HFF-Myc (cell line): ENCODE measurements around the gene CHSY1.

Experiments used
- DNase-seq: peaks from one replicate; pipeline ENCODE4 v3.0.0-alpha.2; 2011; ENCODE audit warnings: low read depth; ENCODE audit errors: extremely low read depth
- H3K4me3 ChIP-seq: replicated peaks from 2 replicates; pipeline ENCODE4 v1.5.1; 2011; ENCODE audit warnings: low read depth, mild to moderate bottlenecking, control low read depth, low read length
- TF ChIP-seq, protein P1 (sequence below): IDR thresholded peaks from 2 replicates; pipeline ENCODE4 v1.5.1; 2012; ENCODE audit warnings: mild to moderate bottlenecking, low read depth, low read length, control low read depth; ENCODE audit errors: missing control alignments

CHSY1 gene

GRCh38 chr15:101179341-101180153 is 72.3 kb downstream of the CHSY1 start:
- TF ChIP-seq, protein P1, sequence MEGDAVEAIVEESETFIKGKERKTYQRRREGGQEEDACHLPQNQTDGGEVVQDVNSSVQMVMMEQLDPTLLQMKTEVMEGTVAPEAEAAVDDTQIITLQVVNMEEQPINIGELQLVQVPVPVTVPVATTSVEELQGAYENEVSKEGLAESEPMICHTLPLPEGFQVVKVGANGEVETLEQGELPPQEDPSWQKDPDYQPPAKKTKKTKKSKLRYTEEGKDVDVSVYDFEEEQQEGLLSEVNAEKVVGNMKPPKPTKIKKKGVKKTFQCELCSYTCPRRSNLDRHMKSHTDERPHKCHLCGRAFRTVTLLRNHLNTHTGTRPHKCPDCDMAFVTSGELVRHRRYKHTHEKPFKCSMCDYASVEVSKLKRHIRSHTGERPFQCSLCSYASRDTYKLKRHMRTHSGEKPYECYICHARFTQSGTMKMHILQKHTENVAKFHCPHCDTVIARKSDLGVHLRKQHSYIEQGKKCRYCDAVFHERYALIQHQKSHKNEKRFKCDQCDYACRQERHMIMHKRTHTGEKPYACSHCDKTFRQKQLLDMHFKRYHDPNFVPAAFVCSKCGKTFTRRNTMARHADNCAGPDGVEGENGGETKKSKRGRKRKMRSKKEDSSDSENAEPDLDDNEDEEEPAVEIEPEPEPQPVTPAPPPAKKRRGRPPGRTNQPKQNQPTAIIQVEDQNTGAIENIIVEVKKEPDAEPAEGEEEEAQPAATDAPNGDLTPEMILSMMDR = no peak
- no peak overlapping the region for H3K4me3 ChIP-seq
- no peak for DNase-seq

- TF ChIP-seq, protein P1 = no peak
- no peak overlapping the region for H3K4me3 ChIP-seq
- DNase-seq = no peak
Observed at GRCh38 chr15:101178931-101179330, 72.9 kb downstream of the CHSY1 start.

GRCh38 chr15:101178479-101178878 is 73.4 kb downstream of the CHSY1 start:
- no peak overlapping the region for H3K4me3 ChIP-seq
- TF ChIP-seq, protein P1 = no peak
- DNase-seq = no peak

GRCh38 chr15:101177866-101178265 is 74.0 kb downstream of the CHSY1 start:
- no peak for DNase-seq
- TF ChIP-seq, protein P1 = no peak
- no peak overlapping the region for H3K4me3 ChIP-seq

- no peak for DNase-seq
- H3K4me3 ChIP-seq = no peak overlapping the region
Observed at GRCh38 chr15:101176625-101177024, 75.2 kb downstream of the CHSY1 start.

DNA sequence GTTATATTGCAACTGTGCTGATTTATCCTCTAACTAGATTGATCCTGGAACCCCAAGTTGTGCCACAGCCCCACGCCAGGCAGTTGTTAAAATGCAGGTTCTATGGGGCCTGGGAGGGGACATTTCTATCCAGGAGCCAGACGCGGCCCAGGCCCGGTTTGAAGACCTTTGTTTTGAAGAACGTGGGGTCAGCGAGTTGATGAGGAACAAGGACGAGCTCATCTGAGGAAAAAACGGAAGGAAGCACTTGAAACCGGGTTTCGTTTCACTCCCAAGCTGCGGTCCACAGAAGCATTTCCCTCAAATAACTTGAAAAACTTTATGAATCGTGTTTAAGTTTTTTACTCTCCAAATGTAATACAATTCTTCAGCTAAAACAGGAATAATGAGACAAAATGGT is 76.4 kb downstream of the CHSY1 start:
- TF ChIP-seq, protein P1 = no peak
- no peak for DNase-seq
- H3K4me3 ChIP-seq = no peak overlapping the region

More at GRCh38 chr15:101176625-101177024, 75.2 kb downstream of the CHSY1 start:
- TF ChIP-seq, protein P1 = no peak
